Esophagus squamous epithelium (tissue), 5 donors: ENCODE results near the gene CYP4F22. TPM values are rescaled to one million over a fixed set of nuclear protein-coding genes. Genes with fewer than 3 reads are reported as not detected.
"Not testable (repeated sequence)": the region's sequence is repeated elsewhere in the genome, so short reads cannot be mapped to it uniquely, and the experiment has no call there.

Experiments used
- DNase-seq: peaks from one replicate; lab custom pipeline; 2025; lab: John Stamatoyannopoulos, UW
- H3K27ac ChIP-seq, 4 donors: fragments of 200-600 bp; sonication (generic); one replicate each; pipeline ENCODE4 v1.5.1; 2016 to 2019; ENCODE audit warnings: mild to moderate bottlenecking in 1 of 4
- H3K27me3 ChIP-seq, 4 donors: fragments of 200-600 bp; sonication (generic); 1 replicate in 3 of 4; 2 replicates in 1 of 4; pipeline versions ENCODE4 v1.5.1 to v1.6.0; 2017 to 2021; ENCODE audit warnings: antibody characterized with exemption in 1 of 4
- H3K36me3 ChIP-seq, 3 donors: fragments of 200-600 bp; sonication (generic); one replicate each; pipeline ENCODE4 v1.5.1; 2016 to 2019
- H3K4me1 ChIP-seq, 3 donors: fragments of 200-600 bp; sonication (generic); one replicate each; pipeline ENCODE4 v1.5.1; 2017 to 2019
- H3K4me3 ChIP-seq, 4 donors: fragments of 200-600 bp; sonication (generic); 1 replicate in 3 of 4; 2 replicates in 1 of 4; pipeline ENCODE4 v1.5.1; 2016 to 2019; ENCODE audit warnings: mild to moderate bottlenecking in 2 of 4, moderate library complexity in 1 of 4
- H3K9me3 ChIP-seq, 3 donors: fragments of 200-600 bp; sonication (generic); one replicate each; pipeline ENCODE4 v1.5.1; 2016 to 2019
- POLR2A ChIP-seq, 4 donors: fragments of 450-650 bp; IDR thresholded peaks; one replicate each; pipeline ENCODE4 v1.6.1; 2017; ENCODE audit warnings: antibody characterized with exemption in 4 of 4, mild to moderate bottlenecking in 4 of 4, moderate library complexity in 3 of 4
- WGBS, 2 donors: methylation state at CpG; one replicate each; pipeline ENCODE4 v1.1.5; 2018; 5-methylcytosine and 5-hydroxymethylcytosine counted together
- intact Hi-C: fragments of 100-400 bp; cut with DNase I; formaldehyde crosslinking; loops from one replicate; pipeline ENCODE4 v1.15.0; 2022
- total RNA-seq, 4 donors: library from RNA; depleted of rRNA; stranded (reverse); fragments of >200 nt; gene quantifications; one replicate each; pipeline ENCODE4 v1.1.0, GENCODE V29; 2016
- TF ChIP-seq, protein P1 (sequence below), 6 experiments: fragments of 450-650 bp in 4 of 6; fragments of 200-600 bp in 2 of 6; sonication (generic) in 2 of 6; IDR thresholded peaks; one replicate each; pipeline ENCODE4 v1.5.1; 2016 to 2019; ENCODE audit warnings: antibody characterized with exemption in 6 of 6, mild to moderate bottlenecking in 4 of 6, moderate library complexity in 4 of 6
- donor health status: DM: yes; HTN: yes; CAD: no.

CYP4F22 gene
- total RNA-seq, 4 donors from 2014 or later, result 3.2 to 19.4 (median 11.1) TPM

DNA sequence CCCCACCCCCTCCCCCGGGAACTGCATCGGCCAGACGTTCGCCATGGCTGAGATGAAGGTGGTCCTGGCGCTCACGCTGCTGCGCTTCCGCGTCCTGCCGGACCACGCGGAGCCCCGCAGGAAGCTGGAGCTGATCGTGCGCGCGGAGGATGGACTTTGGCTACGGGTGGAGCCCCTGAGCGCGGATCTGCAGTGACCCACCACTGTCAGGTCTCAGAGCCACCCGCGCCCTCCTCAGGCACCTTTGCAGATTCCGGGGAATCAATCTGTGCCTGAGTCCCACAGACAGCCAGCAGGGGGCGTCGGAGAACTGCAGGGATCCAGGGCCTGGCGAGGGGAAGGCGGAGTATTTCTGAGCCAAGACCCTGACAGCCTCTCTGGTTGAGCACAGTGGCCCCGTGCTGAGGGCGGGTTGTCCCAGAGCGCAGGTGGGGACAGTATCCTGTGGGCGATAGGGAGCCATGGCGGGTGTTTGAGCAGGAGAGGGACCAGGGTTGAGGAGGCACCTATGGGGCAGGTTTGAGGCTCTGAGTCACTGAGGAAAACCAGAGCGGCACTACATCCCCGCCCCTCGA, 76.3 kb downstream of the CYP4F22 start:
- Histone ChIP-seq H3K4me3 (peak overlapping the region in 1 of 4 donors; percentile 37), H3K36me3 (no peaks in the 10 kb centered on the region), H3K4me1 (peaks cover 3 to 9% (median 4%) of the 10 kb centered on the region in 3 donors), H3K27ac (no peak overlapping the region), H3K27me3 (peaks cover 0 to 66% (median 3%) of the 10 kb centered on the region in 4 donors), H3K9me3 (no peaks in the 10 kb centered on the region)
- intact Hi-C loops, result no loop called here
- 25 to 34% methylated on average over 5 of the region's 35 CpGs for WGBS, 2 donors
- DNase-seq, result no peak
- no peak for TF ChIP-seq POLR2A (IDR thresholded peaks at IDR 0.05)
- TF ChIP-seq, protein P1, sequence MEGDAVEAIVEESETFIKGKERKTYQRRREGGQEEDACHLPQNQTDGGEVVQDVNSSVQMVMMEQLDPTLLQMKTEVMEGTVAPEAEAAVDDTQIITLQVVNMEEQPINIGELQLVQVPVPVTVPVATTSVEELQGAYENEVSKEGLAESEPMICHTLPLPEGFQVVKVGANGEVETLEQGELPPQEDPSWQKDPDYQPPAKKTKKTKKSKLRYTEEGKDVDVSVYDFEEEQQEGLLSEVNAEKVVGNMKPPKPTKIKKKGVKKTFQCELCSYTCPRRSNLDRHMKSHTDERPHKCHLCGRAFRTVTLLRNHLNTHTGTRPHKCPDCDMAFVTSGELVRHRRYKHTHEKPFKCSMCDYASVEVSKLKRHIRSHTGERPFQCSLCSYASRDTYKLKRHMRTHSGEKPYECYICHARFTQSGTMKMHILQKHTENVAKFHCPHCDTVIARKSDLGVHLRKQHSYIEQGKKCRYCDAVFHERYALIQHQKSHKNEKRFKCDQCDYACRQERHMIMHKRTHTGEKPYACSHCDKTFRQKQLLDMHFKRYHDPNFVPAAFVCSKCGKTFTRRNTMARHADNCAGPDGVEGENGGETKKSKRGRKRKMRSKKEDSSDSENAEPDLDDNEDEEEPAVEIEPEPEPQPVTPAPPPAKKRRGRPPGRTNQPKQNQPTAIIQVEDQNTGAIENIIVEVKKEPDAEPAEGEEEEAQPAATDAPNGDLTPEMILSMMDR (IDR thresholded peaks at IDR 0.05), result peak in 5 of 6 experiments; percentile 74 to 91 (median 80)

DNA sequence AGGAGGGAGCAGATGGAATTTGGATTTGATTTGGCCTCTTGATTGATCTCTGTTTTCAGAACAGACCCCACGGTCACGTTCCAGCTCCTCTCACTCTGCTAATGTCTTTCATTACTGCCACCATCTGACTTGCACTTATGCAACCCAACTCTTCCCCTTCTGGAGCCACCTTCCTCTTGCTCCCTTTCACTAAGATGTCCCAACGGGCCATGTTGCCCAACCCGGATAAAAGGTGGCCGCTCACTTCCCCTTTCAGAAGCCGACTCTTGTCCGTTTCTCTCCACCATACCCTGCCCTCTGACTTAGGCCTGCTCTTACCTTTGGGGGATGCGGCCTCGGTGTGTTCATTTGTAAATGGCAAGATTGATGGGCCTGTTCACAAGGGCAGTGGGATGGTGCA, 79.3 kb downstream of the CYP4F22 start:
- whole genome bisulfite sequencing, 2 donors, result 66 to 78% methylated on average over 9 of the region's 9 CpGs
- intact Hi-C loops, result no loop called here
- Histone ChIP-seq H3K27ac (no peak overlapping the region), H3K9me3 (no peaks in the 10 kb centered on the region), H3K36me3 (no peaks in the 10 kb centered on the region), H3K4me3 (no peak overlapping the region), H3K4me1 (peaks cover 3 to 9% (median 4%) of the 10 kb centered on the region in 3 donors), H3K27me3 (peaks cover 0 to 55% (median 3%) of the 10 kb centered on the region in 4 donors)
- TF ChIP-seq POLR2A (IDR thresholded peaks at IDR 0.05), result no peak
- TF ChIP-seq, protein P1 (IDR thresholded peaks at IDR 0.05), result no peak
- no peak for DNase-seq

DNA sequence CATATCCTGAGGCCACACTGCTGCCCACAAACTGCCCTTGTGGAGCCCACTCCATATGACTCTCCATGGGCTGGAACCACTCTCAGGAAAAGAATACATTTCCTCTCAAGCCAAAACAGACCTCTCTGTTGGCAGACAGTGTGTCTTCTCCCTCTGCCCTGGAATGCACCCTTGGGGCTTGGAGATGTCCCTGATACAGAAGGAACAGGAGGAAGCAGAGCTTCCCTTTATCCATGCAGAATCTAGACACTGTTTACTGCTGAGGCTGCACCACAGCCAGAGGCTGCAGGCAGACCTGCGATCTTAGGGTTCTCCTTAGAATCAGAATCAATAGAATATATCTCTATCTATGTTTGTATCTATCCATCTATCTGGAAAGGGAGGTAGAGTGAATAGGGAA, 79.9 kb downstream of the CYP4F22 start:
- TF ChIP-seq, protein P1 (IDR thresholded peaks at IDR 0.05), result no peak
- no peak for TF ChIP-seq POLR2A (IDR thresholded peaks at IDR 0.05)
- H3K4me3 ChIP-seq, result no peak overlapping the region
- peaks cover 3 to 9% (median 4%) of the 10 kb centered on the region in 3 donors for H3K4me1 ChIP-seq
- no peaks in the 10 kb centered on the region for H3K9me3 ChIP-seq
- intact Hi-C loops, result no loop called here
- no peaks in the 10 kb centered on the region for H3K36me3 ChIP-seq
- no peak for DNase-seq
- H3K27me3 ChIP-seq, result peaks cover 0 to 55% (median 3%) of the 10 kb centered on the region in 4 donors
- WGBS, 2 donors, result 67 to 100% methylated on average over 1 of the region's 1 CpG
- H3K27ac ChIP-seq, result no peak overlapping the region

DNA sequence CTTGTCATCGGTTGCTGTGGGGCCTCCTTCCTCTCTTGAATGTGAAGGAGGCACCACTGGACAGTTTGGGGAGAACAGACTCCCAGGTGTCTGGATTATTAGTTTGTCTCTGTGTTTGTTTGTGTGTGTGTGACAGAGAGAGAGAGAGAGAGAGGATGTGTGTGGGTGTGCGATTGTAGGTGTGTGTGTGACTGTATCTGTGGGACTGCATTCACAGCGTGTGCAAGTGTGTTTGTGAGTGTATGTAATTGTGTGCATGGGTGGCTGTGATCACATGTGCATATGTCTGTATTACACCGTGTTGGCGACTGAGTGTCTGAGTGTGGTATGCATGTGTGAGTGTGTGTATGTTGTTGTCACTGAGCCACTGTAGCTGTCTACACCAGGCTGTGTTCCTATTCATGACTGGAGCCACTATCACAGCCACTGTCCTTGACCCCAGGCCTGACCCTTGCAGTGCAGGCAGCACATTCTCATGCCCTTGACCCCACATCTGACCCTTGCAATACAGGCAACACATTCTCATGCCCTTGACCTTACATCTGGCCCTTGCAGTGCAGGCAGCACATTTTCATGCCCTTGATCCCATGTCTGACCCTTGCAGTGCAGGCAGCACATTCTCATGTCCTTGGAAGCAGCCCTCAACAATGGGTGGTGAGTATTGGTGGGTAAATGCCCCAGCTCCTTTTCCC, 81.6 kb downstream of the CYP4F22 start:
- WGBS, 2 donors, result 72 to 91% methylated on average over 5 of the region's 5 CpGs
- no peak for DNase-seq
- no peaks in the 10 kb centered on the region for H3K36me3 ChIP-seq
- no peak overlapping the region for H3K4me3 ChIP-seq
- H3K9me3 ChIP-seq, result no peaks in the 10 kb centered on the region
- intact Hi-C loops, result no loop called here
- H3K27ac ChIP-seq, result no peak overlapping the region
- H3K4me1 ChIP-seq, result peaks cover 0 to 4% (median 0%) of the 10 kb centered on the region in 3 donors
- TF ChIP-seq, protein P1 (IDR thresholded peaks at IDR 0.05), result no peak
- no peak for TF ChIP-seq POLR2A (IDR thresholded peaks at IDR 0.05)
- peaks cover 0 to 47% (median 0%) of the 10 kb centered on the region in 4 donors for H3K27me3 ChIP-seq

DNA sequence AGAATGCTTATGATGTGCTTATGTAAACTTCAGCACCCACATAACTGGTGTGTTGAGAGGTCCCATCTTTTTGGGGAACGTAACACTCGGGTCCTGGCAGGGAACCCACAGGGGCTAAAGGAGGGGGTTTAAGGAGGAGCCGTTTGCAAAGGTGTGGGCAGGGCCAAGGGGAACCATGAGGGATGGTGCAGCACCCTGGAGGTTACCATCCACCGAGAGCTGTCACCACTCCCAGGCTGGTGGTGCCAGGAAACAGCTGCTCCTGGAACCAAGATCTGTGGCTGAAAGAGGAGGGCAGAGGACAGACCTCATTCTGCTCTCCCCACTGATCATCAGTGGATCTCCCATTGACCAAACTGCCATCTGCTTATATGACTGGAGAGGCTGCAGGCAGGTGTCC, 83.5 kb downstream of the CYP4F22 start:
- Histone ChIP-seq H3K4me3 (no peak overlapping the region), H3K27ac (no peak overlapping the region), H3K4me1 (peaks cover 0 to 9% (median 0%) of the 10 kb centered on the region in 3 donors), H3K36me3 (no peaks in the 10 kb centered on the region), H3K9me3 (peaks cover 0 to 3% (median 0%) of the 10 kb centered on the region in 3 donors), H3K27me3 (peaks cover 0 to 44% (median 0%) of the 10 kb centered on the region in 4 donors)
- no peak for DNase-seq
- TF ChIP-seq POLR2A (IDR thresholded peaks at IDR 0.05), result no peak
- TF ChIP-seq, protein P1 (IDR thresholded peaks at IDR 0.05), result no peak
- WGBS, 2 donors, result 40 to 77% methylated on average over 2 to 4 of the region's 4 CpGs
- intact Hi-C loops, result no loop called here

DNA sequence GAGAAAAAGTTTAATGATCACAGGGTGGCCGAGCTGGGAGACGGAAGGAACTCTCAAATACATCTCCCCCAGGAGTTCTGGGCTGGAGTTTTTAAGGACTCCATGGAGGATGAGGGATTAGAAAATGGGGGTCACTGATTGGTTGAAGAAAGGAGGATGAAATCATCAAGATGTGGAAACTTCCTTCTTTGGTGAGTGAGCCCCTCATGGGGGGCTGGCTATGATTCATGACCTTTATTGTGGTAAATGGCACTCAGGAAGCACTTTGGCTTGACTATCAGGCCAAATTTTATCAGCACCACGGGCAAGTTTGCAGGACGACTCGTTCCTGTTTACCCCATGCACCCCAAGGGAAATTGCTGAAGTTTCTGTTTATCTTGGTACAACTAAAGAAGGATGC, 84.2 kb downstream of the CYP4F22 start:
- H3K36me3 ChIP-seq, H3K27ac ChIP-seq, H3K4me3 ChIP-seq, H3K9me3 ChIP-seq, H3K4me1 ChIP-seq, DNase-seq, intact Hi-C loops: not testable (repeated sequence)
- 25 to 29% methylated on average over 5 of the region's 5 CpGs for WGBS, 2 donors
- peaks cover 0 to 42% (median 0%) of the 10 kb centered on the region in 4 donors for H3K27me3 ChIP-seq

DNA sequence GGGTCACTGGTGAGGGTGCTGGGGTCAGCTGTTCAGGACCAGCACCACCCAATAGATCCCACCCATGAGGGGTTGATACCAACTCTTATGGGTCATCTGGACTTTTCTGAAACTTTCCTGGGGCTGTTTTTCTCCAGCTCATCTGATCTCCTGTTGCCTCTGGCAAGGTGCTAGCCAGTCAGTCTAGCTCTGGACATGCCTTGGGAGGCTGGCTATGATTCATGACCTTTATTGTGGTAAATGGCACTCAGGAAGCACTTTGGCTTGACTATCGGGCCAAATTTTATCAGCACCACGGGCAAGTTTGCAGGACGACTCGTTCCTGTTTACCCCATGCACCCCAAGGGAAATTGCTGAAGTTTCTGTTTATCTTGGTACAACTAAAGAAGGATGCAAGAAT, 85.4 kb downstream of the CYP4F22 start:
- DNase-seq, H3K4me1 ChIP-seq, H3K36me3 ChIP-seq, H3K4me3 ChIP-seq, H3K9me3 ChIP-seq, H3K27ac ChIP-seq, intact Hi-C loops: not testable (repeated sequence)
- WGBS, 2 donors, result 29% methylated on average over 4 of the region's 4 CpGs; no CpG with 5 or more reads in 1 of the 2 donors
- peaks cover 0 to 32% (median 0%) of the 10 kb centered on the region in 4 donors for H3K27me3 ChIP-seq
